Measurements from ENCODE around the gene DTX1.

Gene DTX1

DNA sequence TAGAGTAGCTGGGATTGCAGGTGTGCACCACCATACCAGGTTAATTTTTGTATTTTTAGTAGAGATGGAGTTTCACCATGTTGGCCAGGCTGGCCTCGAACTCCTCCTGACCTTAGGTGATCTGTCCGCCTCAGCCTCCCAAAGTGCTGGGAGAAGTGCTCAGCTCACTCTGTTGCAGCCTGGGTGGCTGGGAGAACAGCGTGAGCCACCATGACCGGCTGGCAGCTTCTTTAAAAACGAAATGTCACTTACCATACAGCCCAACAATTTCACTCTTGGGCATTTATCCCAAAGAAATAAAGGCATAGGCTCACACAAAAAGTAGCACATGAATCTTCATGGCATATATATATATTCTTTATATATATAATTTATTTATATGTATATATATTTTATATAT lies 88.3 kb downstream of the DTX1 start:
- TF ChIP-seq, protein P1, sequence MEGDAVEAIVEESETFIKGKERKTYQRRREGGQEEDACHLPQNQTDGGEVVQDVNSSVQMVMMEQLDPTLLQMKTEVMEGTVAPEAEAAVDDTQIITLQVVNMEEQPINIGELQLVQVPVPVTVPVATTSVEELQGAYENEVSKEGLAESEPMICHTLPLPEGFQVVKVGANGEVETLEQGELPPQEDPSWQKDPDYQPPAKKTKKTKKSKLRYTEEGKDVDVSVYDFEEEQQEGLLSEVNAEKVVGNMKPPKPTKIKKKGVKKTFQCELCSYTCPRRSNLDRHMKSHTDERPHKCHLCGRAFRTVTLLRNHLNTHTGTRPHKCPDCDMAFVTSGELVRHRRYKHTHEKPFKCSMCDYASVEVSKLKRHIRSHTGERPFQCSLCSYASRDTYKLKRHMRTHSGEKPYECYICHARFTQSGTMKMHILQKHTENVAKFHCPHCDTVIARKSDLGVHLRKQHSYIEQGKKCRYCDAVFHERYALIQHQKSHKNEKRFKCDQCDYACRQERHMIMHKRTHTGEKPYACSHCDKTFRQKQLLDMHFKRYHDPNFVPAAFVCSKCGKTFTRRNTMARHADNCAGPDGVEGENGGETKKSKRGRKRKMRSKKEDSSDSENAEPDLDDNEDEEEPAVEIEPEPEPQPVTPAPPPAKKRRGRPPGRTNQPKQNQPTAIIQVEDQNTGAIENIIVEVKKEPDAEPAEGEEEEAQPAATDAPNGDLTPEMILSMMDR (IDR thresholded peaks at IDR 0.05; ENCODE audit: borderline replicate concordance, control extremely low read depth, extremely low read depth, insufficient read depth, missing control alignments): no peak
- in situ Hi-C loops (cut with MboI; ENCODE audit: low sequenced_read_pairs, unreplicated experiment): no loop called here
- DNase-seq (ENCODE audit: low spot score): no peak

- no peak for DNase-seq (ENCODE audit: low spot score)
- TF ChIP-seq, protein P1 (IDR thresholded peaks at IDR 0.05; ENCODE audit: borderline replicate concordance, control extremely low read depth, extremely low read depth, insufficient read depth, missing control alignments): no peak
- in situ Hi-C loops (cut with MboI; ENCODE audit: low sequenced_read_pairs, unreplicated experiment): no loop called here
Observed at GRCh38 chr12:113145720-113146551, 89.4 kb downstream of the DTX1 start.

DNA sequence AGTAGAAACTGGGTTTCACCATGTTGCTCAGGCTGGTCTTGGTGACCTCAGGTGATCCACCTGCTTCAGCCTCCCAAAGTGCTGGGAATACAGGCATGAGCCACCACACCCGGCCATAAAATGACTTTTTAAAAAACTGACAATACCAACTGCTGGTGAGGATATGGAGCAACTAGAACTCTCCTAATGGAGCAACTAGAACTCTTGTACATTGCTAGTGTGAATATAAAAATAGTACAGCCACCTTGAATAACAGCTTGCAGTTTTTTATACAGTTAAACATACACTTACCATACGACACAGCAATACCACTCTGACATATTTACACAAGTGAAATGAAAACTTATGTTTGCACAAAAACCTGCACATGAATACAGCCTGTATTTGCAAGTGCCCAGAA lies 90.5 kb downstream of the DTX1 start:
- TF ChIP-seq, protein P1 (IDR thresholded peaks at IDR 0.05; ENCODE audit: borderline replicate concordance, control extremely low read depth, extremely low read depth, insufficient read depth, missing control alignments): no peak
- DNase-seq (ENCODE audit: low spot score): no peak
- in situ Hi-C loops (cut with MboI; ENCODE audit: low sequenced_read_pairs, unreplicated experiment): no loop called here

All from GM13976 (cell line).